Mesodermal cell (in vitro differentiated cells): ENCODE data around the gene CDR2L.
"Not testable (repeated sequence)": the region's sequence is repeated elsewhere in the genome, so short reads cannot be mapped to it uniquely, and the experiment has no call there.

Source experiments
- H3K27ac ChIP-seq: 2 replicates; pipeline ENCODE4 v1.7.0; 2013; ENCODE audit warnings: mild to moderate bottlenecking, low read depth, low read length, moderate library complexity; ENCODE audit not compliant: severe bottlenecking
- H3K36me3 ChIP-seq: 2 replicates; pipeline ENCODE4 v1.7.1; 2013; ENCODE audit warnings: mild to moderate bottlenecking, low read length, moderate library complexity; ENCODE audit not compliant: control insufficient read depth, insufficient read depth
- H3K4me1 ChIP-seq: one replicate; pipeline ENCODE4 v1.7.1; 2013; ENCODE audit warnings: mild to moderate bottlenecking, low read length; ENCODE audit not compliant: insufficient read depth, control insufficient read depth, poor library complexity, severe bottlenecking
- H3K4me3 ChIP-seq: 2 replicates; pipeline ENCODE4 v1.7.0; 2013; ENCODE audit warnings: low read length, control low read depth, mild to moderate bottlenecking; ENCODE audit not compliant: insufficient read depth, poor library complexity, severe bottlenecking; ENCODE audit errors: extremely low read depth
- H3K9me3 ChIP-seq: 2 replicates; pipeline ENCODE4 v1.7.1; 2013; ENCODE audit warnings: mild to moderate bottlenecking, low read length, moderate library complexity; ENCODE audit not compliant: control insufficient read depth
- WGBS, 2 experiments: methylation state at CpG; one replicate each; pipeline ENCODE4 v1.1.5; 2013; ENCODE audit warnings: missing lambda C conversion rate in 2 of 2; ENCODE audit not compliant: insufficient coverage in 2 of 2; 5-methylcytosine and 5-hydroxymethylcytosine counted together

The CDR2L gene

DNA sequence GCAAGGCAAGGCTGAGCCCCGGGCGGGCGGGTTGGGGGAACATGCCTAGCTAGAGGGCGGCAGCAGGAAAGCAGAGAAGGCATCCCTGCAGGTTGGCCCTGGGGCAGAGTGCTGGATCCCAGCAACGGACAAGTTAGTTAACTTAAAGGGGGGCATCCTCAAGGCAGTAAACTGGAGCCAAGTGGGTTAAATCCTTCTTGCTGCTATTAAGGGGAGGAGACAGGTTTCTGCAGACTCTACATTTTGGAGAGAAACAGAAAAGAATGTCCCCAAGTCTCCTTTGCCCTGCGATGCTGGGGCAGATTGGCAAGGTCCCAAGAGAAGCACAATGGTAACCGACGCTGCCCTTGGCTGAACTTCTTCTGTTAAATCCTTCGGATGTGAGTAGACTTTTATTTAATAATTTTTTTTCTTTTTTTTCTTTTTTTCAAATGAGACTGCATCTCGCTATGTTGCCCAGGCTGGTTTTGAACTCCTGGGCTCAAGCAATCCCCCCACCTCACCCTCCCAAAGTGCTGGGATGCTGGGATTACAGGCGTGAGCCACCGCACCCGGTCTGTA is 45.4 kb downstream of the CDR2L start:
- Histone ChIP-seq H3K27ac (no peak overlapping the region), H3K9me3 (peaks cover 17% of the 10 kb centered on the region), H3K4me1 (peaks cover 6% of the 10 kb centered on the region), H3K4me3 (peak overlapping the region; percentile 88), H3K36me3 (peaks cover 7% of the 10 kb centered on the region)
- WGBS, 2 experiments, result 49 to 60% methylated on average over 6 to 7 of the region's 13 CpGs

DNA sequence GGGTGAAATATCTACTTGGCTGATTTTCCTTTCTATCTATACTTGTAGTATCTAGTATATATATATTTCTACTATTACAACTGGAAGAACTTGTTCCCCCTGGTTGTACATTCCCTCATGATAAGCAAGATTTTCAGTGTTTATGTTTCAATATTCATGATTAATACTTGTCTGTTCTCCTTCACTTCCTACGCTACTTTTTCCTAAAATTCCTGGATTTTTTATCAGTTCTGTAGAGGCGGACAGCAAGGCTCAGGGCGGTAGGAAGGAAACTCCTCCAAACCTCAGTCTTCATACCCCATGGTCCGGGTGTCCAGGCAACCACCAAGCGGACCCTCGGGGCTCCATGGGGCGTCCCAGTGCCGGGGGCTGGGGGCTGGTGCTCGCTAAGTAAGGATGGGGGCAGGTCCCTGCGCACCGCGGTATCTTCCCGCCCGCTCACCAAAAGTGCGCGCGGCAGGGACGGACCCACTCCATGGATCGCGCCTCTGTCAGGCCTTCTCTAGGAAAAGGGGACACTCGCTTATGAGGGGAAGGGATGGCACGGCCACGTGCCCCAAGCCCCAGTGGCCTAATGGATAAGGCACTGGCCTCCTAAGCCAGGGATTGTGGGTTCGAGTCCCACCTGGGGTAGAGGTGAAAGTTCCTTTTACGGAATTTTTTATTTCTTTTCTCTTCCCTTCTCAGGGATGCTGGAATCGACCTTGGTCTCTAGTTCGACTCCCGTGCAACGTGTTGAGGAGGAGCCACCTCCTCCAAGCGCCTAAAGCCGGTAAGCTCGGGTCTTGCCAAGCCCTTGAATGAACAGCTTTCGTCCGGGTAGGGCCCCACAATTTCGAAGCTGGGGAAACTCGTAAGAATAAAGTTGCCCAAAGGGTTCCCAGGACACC is 46.2 kb downstream of the CDR2L start:
- peaks cover 11% of the 10 kb centered on the region for H3K36me3 ChIP-seq
- peaks cover 6% of the 10 kb centered on the region for H3K4me1 ChIP-seq
- peak overlapping the region; percentile 88 for H3K4me3 ChIP-seq
- peaks cover 17% of the 10 kb centered on the region for H3K9me3 ChIP-seq
- WGBS, 2 experiments, result 1 to 2% methylated on average over 27 to 29 of the region's 36 CpGs
- peak overlapping the region; percentile 94 for H3K27ac ChIP-seq

DNA sequence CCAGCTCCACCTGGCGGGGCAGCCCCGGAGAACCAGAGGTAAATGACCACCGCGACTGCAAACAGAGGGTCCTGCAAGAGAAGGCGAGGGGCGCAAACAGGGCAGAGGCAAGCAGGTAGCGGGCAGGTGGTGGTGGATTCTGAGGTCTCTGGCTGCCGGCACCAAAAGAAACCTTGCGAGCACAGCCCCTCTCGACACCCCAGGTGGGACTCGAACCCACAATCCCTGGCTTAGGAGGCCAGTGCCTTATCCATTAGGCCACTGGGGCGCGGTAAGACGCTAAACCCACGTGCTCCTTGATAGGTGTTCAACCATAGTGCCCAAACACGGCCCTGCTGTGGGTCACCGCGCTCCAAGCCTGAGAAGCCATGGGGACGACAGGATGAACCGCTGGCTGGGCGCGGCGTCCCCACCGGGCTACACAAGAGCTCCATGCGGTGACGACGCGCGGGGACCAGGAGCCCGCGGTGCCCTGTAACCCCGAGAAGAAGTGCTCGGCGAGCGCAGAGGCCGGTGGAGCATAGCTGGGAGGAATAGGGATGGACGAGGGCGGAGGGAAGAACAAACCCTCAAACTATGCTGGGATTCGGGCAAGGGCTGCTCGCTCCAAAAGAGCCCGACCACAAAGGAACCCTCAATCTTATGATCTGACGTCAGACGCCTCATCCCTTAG is 46.9 kb downstream of the CDR2L start:
- Histone ChIP-seq H3K9me3 (peaks cover 17% of the 10 kb centered on the region), H3K36me3 (peaks cover 18% of the 10 kb centered on the region), H3K4me3 (peak overlapping the region; percentile 88), H3K27ac (peak overlapping the region; percentile 94), H3K4me1 (peaks cover 6% of the 10 kb centered on the region)
- 0% methylated on average over 35 to 39 of the region's 43 CpGs for WGBS, 2 experiments

DNA sequence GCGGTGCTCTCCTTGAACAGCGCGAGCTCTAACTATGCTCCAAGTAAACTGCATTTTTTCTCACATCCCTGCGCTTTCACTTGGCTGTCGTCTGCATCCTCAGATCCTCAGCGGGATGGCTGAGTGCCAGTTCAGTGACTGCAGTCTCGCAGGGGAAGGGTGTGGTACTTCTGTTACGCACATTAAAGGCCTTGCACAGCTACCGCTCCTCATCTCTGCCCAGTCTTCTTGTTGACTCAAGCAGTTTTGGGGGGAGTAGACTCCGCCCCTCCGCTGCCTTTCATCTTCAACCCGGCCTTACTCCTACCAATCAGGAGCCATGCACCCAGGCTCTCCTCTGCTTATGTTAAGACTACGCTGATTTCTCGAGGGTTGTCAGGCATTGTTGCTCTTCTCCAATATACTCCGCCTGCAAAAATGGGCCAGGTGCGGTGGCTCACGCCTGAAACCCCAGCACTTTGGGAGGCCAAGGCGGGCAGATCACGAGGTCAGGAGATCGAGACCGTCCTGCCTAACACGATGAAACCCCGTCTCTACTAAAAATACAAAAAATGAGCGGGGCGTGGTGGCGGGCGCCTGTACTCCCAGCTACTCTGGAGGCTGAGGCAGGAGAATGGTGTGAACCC is 49.3 kb downstream of the CDR2L start:
- H3K4me3 ChIP-seq, result no peak overlapping the region
- H3K36me3 ChIP-seq, result peaks cover 41% of the 10 kb centered on the region
- WGBS, 2 experiments, result 94 to 96% methylated on average over 24 to 27 of the region's 27 CpGs
- peaks cover 6% of the 10 kb centered on the region for H3K4me1 ChIP-seq
- H3K9me3 ChIP-seq, result no peaks in the 10 kb centered on the region
- H3K27ac ChIP-seq, result no peak overlapping the region

DNA sequence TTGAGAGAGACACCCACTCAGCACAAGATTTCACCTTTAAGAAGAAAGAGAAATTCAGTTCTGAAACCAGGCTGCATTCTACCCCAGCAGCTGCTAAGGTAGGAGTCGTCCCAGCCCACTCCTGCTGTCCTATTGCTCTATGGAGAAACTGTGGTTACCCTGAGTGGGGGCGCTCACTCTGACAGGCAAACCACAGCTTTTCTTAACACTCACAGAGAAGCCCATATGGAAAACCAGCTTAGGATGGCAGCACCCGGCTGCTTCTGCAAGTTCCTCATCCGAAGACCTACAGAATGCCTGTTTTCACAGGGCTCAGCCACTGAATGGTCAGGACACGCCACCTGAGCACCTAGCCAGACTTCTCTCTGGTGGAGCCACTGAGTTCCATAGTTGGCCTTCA is 51.8 kb downstream of the CDR2L start:
- WGBS, 2 experiments, result 89 to 99% methylated on average over 4 to 5 of the region's 5 CpGs
- no peak overlapping the region for H3K27ac ChIP-seq
- H3K9me3 ChIP-seq, result no peaks in the 10 kb centered on the region
- H3K4me3 ChIP-seq, result no peak overlapping the region
- peaks cover 53% of the 10 kb centered on the region for H3K36me3 ChIP-seq
- peaks cover 3% of the 10 kb centered on the region for H3K4me1 ChIP-seq

DNA sequence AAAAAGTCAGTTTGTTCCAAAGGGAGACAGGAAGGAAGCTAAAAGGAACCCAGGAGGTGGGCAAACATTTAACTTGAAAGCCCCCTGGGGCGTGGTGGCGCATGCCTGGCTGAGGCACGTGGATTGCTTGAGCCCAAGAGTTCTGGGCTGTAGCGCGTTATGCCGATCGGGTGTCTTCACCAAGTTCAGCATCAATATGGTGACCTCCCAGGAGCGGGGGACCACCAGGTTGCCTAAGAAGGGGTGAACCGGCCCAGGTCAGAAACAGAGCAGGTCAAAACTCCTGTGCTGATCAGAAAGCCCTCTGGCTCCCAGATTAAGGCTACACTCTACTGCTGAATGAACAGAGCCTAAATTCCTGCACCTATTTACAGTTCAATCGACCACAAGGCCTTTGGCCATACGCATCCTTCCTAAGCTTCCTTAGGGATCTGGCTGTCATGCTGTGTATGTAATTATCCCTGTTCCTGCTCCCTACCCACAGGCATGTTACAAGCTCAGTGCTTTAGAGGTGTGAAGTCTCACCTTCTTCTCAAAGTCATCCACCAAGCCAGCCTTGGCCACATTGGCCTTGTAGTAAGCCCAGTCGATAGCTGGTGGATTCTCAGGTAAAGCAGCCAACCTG is 54.3 kb downstream of the CDR2L start:
- whole genome bisulfite sequencing, 2 experiments, result 86% methylated on average over 9 to 12 of the region's 12 CpGs
- H3K27ac ChIP-seq, result no peak overlapping the region

DNA sequence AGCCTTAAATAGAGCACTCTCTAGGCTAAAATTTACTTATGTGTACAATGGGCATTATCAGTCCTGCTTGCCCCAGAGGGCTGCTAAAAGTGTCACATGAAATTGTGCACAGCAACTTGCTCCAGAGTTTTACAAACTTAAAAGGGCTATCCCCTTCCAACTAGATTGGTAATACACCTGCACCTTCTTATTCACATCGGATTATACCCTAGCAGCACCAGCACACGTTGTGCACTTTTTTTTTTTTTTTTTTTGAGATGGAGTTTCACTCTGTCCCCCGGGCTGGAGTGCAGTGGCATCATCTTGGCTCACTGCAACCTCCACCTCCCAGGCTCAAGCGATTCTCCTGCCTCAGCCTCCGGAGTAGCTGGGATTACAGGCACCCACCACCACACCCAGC is 56.4 kb downstream of the CDR2L start:
- not testable (repeated sequence) for H3K4me3 ChIP-seq, H3K27ac ChIP-seq, H3K4me1 ChIP-seq, H3K9me3 ChIP-seq
- peaks cover 40% of the 10 kb centered on the region for H3K36me3 ChIP-seq
- WGBS, 2 experiments, result 63 to 100% methylated on average over 1 to 2 of the region's 5 CpGs

More for the DNA sequence above, 54.3 kb downstream of the CDR2L start:
- no peaks in the 10 kb centered on the region for H3K9me3 ChIP-seq
- H3K4me3 ChIP-seq, result no peak overlapping the region
- peaks cover 53% of the 10 kb centered on the region for H3K36me3 ChIP-seq
- H3K4me1 ChIP-seq, result no peaks in the 10 kb centered on the region

DNA sequence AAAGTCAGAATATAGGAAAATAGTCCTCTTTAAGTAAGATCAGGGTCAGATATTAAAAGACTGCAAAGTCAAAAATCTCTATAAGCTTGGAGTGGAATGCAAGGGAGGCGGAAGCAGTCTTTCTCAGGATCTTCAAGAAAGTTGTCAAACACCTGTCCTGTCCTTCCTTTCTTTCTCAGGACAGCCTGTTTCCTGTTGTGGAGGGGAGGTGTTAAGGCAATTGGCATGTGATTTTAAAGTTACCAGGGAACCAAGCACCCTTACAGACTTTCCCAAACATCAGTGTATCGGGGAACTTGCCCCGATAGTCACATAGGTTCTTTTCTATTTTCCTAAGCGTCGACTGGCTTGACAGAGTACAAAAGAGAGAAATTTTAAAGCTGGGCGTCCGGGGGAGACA is 57.3 kb downstream of the CDR2L start:
- Histone ChIP-seq H3K27ac (no peak overlapping the region), H3K36me3 (peaks cover 38% of the 10 kb centered on the region)

DNA sequence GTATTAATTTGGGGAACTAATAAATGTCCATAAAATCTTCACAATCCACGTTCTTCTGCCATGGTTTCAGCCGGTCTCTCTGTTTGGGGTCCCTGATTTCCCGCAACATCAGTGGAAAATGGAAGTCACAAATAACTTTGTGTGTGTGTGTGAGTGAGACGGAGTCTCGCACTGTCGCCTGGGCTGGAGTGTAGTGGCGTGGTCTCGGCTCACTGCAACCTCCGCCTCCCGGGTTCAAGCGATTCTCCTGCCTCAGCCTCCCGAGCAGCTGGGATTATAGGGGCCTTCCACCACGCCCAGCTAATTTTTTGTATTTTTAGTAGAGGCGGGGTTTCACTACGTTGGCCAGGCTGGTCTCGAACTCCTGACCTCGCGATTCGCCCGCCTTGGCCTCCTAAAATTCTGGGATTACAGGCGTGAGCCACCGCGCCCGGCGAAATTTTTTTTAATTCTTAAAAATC is 58.5 kb downstream of the CDR2L start:
- H3K27ac ChIP-seq, result peak overlapping the region; percentile 87
- H3K4me3 ChIP-seq, result peak overlapping the region; percentile 93
- H3K4me1 ChIP-seq, result peaks cover 11% of the 10 kb centered on the region
- WGBS, 2 experiments, result 3 to 4% methylated on average over 20 to 24 of the region's 25 CpGs
- H3K9me3 ChIP-seq, result not testable (repeated sequence)
- H3K36me3 ChIP-seq, result peaks cover 36% of the 10 kb centered on the region

More for the DNA sequence above, 57.3 kb downstream of the CDR2L start:
- Histone ChIP-seq H3K9me3 (no peaks in the 10 kb centered on the region), H3K4me1 (peaks cover 11% of the 10 kb centered on the region), H3K4me3 (no peak overlapping the region)
- 49% methylated on average over 4 of the region's 7 CpGs; no CpG with 5 or more reads in 1 of the 2 experiments for WGBS, 2 experiments
